Measurements from ENCODE around the gene MPV17L2.
A peak's percentile ranks its signal among the peaks of the same experiment; 100 is the strongest.

- peak in 1 of 3 experiments; percentile 61 for TF ChIP-seq CTCF (IDR thresholded peaks at IDR 0.05)
- no peak for TF ChIP-seq POLR2A (IDR thresholded peaks at IDR 0.05)
These were observed 15.3 kb downstream of the MPV17L2 start for GRCh38 chr19:18208098-18208951.

All from testis (tissue), 2 donors.